GM12874 (cell line): ENCODE measurements around the gene CAMK1D.

ENCODE experiments used
- CTCF ChIP-seq: IDR thresholded peaks from 2 replicates; pipeline ENCODE4 v1.5.1; 2011; ENCODE audit warnings: low read depth, mild to moderate bottlenecking, control low read depth, low read length, moderate library complexity; ENCODE audit not compliant: insufficient read depth

CAMK1D gene

DNA sequence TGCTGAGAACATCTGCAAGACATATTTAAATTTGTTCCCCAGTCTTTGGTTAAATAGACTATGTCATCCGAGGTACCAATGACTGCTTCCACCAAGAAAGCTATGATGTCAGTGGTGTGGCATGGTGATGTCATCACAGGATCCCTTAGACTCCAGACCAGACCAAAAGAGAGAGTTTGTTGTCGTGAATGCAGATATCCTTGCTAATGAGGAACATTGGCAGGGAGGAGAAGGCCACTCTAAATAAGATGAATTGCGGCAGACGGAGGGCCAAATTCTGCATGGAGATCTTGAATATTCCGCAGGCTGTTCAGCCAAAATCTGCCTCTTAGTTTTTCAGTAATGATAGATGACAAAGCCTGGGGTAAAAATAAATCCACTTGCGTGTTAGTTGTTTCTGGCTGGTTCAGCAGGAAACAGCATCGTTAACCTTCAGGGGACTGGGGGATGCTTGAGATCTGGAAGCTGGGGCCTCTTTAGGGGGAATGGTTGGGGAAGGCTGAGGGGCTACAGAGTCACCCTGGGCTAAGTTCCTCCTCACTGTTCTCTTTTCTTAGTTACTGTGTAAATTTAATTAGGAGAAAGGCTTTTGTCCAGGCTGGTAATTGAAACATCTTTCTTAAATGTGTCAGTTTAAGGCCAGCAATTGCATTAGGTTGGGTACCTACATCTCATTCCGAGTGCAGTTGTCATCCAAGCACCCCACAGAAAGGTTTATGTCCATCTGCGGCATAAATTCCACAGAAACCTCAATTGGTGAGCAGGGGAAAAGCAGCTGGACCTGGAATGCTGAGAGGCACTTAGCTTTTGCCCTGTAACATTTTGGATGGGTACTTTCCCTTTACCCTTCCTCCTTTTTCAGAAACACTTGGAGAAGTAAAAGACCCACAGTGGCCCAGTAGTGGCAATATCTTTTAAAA, 11.6 kb upstream of the CAMK1D start:
- no peak for TF ChIP-seq CTCF

GRCh38 chr10:12338981-12339380, 10.4 kb upstream of the CAMK1D start:
- no peak for TF ChIP-seq CTCF

- TF ChIP-seq CTCF: no peak
Measured at GRCh38 chr10:12340371-12340770, 9.0 kb upstream of the CAMK1D start.

GRCh38 chr10:12340937-12341336, 8.4 kb upstream of the CAMK1D start:
- no peak for TF ChIP-seq CTCF

GRCh38 chr10:12341526-12341925, 7.8 kb upstream of the CAMK1D start:
- TF ChIP-seq CTCF: no peak

DNA sequence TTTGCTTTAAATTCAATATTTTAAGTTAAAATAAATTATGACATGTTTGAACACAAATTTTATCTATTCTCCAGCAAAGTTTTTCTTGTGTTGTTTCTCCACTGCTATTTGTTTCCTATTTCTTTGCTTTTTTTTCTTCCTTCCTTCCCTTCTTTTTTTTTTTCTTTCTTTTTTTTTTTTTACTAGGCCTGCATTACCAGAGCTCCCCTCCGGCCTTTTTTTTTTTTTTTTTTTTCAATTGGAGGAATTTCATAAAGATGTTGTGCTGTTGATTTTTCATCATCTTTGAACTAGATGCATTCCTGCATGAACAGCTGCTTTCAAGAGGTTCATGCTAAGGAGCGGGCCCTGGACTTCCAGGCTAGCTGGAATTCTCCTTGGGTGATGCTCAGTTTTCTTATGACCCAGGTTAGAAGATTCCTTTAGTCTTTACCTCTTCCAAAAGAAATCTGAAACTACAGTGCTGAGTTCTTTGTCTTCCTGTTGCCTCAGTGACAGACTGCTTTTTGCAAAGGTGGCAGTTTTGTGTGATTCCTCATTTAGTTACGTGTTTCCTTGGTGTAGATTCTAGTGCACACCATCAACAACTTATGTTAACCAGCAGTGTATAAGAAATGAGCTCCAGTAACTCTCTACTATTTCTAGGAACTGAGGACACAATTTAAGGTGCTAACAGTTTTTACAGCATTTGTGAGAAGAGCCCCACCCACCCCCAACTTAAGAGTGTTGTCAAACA, 4.8 kb upstream of the CAMK1D start:
- TF ChIP-seq CTCF: no peak

DNA sequence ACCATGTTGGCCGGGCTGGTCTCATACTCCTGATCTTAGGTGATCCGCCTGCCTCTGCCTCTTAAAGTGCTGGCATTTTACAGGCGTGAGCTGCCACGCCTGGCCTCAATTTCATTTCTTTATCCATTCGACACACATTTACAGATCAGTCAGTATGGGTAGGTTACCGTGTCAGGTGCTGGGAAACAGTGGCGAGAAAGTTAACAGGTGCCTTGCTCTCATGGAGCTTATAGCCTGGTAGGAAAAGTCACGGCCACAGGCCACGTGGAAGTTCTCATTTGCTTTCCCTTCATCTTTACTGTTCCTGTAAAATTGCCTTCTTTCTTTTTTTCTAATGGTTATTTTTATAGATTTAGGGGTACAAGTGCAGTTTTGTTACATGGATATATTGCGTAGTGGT, 2.6 kb upstream of the CAMK1D start:
- no peak for TF ChIP-seq CTCF
